Activated T-cell treated with anti-CD3 and anti-CD28 coated beads for 1 hour (primary cell): ENCODE results near the gene STEAP1B.

Experiments used
- DNase-seq: peaks from one replicate; pipeline ENCODE4 v3.0.0-alpha.2; 2020; ENCODE audit warnings: low read depth

Gene STEAP1B

GRCh38 chr7:22400150-22400814 lies 99.7 kb downstream of the STEAP1B start:
- no peak for DNase-seq

- no peak for DNase-seq
These were observed 100.4 kb downstream of the STEAP1B start for GRCh38 chr7:22399546-22399945.

- DNase-seq = no peak
These were observed 100.9 kb downstream of the STEAP1B start for GRCh38 chr7:22399091-22399490.

GRCh38 chr7:22397981-22398380 lies 102.0 kb downstream of the STEAP1B start:
- DNase-seq = no peak

- no peak for DNase-seq
These were observed 104.8 kb downstream of the STEAP1B start for GRCh38 chr7:22395222-22395621.

- no peak for DNase-seq
These were observed 105.2 kb downstream of the STEAP1B start for GRCh38 chr7:22394739-22395138.

- no peak for DNase-seq
These were observed 105.9 kb downstream of the STEAP1B start for GRCh38 chr7:22393913-22394729.

- no peak for DNase-seq
These were observed 109.5 kb downstream of the STEAP1B start for GRCh38 chr7:22390516-22390915.

- DNase-seq = no peak
These were observed 110.1 kb downstream of the STEAP1B start for GRCh38 chr7:22389892-22390291.

GRCh38 chr7:22387583-22387982 lies 112.4 kb downstream of the STEAP1B start:
- no peak for DNase-seq

GRCh38 chr7:22386865-22387264 lies 113.1 kb downstream of the STEAP1B start:
- no peak for DNase-seq

- DNase-seq = no peak
These were observed 113.7 kb downstream of the STEAP1B start for GRCh38 chr7:22386206-22386858.

GRCh38 chr7:22385326-22385725 lies 114.7 kb downstream of the STEAP1B start:
- DNase-seq = no peak

- no peak for DNase-seq
These were observed 119.7 kb downstream of the STEAP1B start for GRCh38 chr7:22380333-22380732.

- DNase-seq = no peak
These were observed 121.6 kb downstream of the STEAP1B start for GRCh38 chr7:22378199-22378980.

- no peak for DNase-seq
These were observed 122.3 kb downstream of the STEAP1B start for GRCh38 chr7:22377703-22378102.

- no peak for DNase-seq
These were observed 124.5 kb downstream of the STEAP1B start for GRCh38 chr7:22375359-22376048.

- DNase-seq = no peak
These were observed 126.1 kb downstream of the STEAP1B start for GRCh38 chr7:22373911-22374310.

GRCh38 chr7:22373388-22373787 lies 126.6 kb downstream of the STEAP1B start:
- DNase-seq = no peak

GRCh38 chr7:22372863-22373262 lies 127.1 kb downstream of the STEAP1B start:
- DNase-seq = no peak

- no peak for DNase-seq
These were observed 128.1 kb downstream of the STEAP1B start for GRCh38 chr7:22371878-22372277.
